Measurements from ENCODE around the gene RGS7.

Gene RGS7

GRCh38 chr1:240876071-240876470 lies 480.9 kb downstream of the RGS7 start:
- H3K9me3 ChIP-seq (ENCODE audit: severe bottlenecking): no peaks in the 10 kb centered on the region

GRCh38 chr1:240869071-240869470 lies 487.9 kb downstream of the RGS7 start:
- H3K27ac ChIP-seq: no peak overlapping the region
- DNase-seq: no peak
- no peaks in the 10 kb centered on the region for H3K27me3 ChIP-seq (ENCODE audit: insufficient read depth, low read depth, severe bottlenecking)
- no peaks in the 10 kb centered on the region for H3K36me3 ChIP-seq
- no peak overlapping the region for H3K4me3 ChIP-seq (ENCODE audit: low read depth, low read length)
- no peaks in the 10 kb centered on the region for H3K9me3 ChIP-seq (ENCODE audit: severe bottlenecking)
- TF ChIP-seq, protein P1, sequence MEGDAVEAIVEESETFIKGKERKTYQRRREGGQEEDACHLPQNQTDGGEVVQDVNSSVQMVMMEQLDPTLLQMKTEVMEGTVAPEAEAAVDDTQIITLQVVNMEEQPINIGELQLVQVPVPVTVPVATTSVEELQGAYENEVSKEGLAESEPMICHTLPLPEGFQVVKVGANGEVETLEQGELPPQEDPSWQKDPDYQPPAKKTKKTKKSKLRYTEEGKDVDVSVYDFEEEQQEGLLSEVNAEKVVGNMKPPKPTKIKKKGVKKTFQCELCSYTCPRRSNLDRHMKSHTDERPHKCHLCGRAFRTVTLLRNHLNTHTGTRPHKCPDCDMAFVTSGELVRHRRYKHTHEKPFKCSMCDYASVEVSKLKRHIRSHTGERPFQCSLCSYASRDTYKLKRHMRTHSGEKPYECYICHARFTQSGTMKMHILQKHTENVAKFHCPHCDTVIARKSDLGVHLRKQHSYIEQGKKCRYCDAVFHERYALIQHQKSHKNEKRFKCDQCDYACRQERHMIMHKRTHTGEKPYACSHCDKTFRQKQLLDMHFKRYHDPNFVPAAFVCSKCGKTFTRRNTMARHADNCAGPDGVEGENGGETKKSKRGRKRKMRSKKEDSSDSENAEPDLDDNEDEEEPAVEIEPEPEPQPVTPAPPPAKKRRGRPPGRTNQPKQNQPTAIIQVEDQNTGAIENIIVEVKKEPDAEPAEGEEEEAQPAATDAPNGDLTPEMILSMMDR (IDR thresholded peaks at IDR 0.05; ENCODE audit: low read depth, low read length): no peak

More at GRCh38 chr1:240876071-240876470, 480.9 kb downstream of the RGS7 start:
- Histone ChIP-seq H3K4me3 (ENCODE audit: low read depth, low read length) (no peak overlapping the region), H3K27me3 (ENCODE audit: insufficient read depth, low read depth, severe bottlenecking) (no peaks in the 10 kb centered on the region), H3K27ac (no peak overlapping the region), H3K36me3 (no peaks in the 10 kb centered on the region)
- TF ChIP-seq, protein P1 (IDR thresholded peaks at IDR 0.05; ENCODE audit: low read depth, low read length): no peak
- DNase-seq: no peak

GRCh38 chr1:240866724-240867123 lies 490.3 kb downstream of the RGS7 start:
- Histone ChIP-seq H3K27me3 (ENCODE audit: insufficient read depth, low read depth, severe bottlenecking) (no peaks in the 10 kb centered on the region), H3K27ac (no peak overlapping the region), H3K36me3 (no peaks in the 10 kb centered on the region), H3K9me3 (ENCODE audit: severe bottlenecking) (no peaks in the 10 kb centered on the region), H3K4me3 (ENCODE audit: low read depth, low read length) (no peak overlapping the region)
- DNase-seq: no peak
- TF ChIP-seq, protein P1 (IDR thresholded peaks at IDR 0.05; ENCODE audit: low read depth, low read length): no peak

- no peaks in the 10 kb centered on the region for H3K9me3 ChIP-seq (ENCODE audit: severe bottlenecking)
- DNase-seq: no peak
- H3K4me3 ChIP-seq (ENCODE audit: low read depth, low read length): no peak overlapping the region
- TF ChIP-seq, protein P1 (IDR thresholded peaks at IDR 0.05; ENCODE audit: low read depth, low read length): no peak
- H3K36me3 ChIP-seq: no peaks in the 10 kb centered on the region
- H3K27ac ChIP-seq: no peak overlapping the region
- H3K27me3 ChIP-seq (ENCODE audit: insufficient read depth, low read depth, severe bottlenecking): no peaks in the 10 kb centered on the region
Measured at GRCh38 chr1:240860023-240860422, 497.0 kb downstream of the RGS7 start.

- Histone ChIP-seq H3K36me3 (no peaks in the 10 kb centered on the region), H3K9me3 (ENCODE audit: severe bottlenecking) (no peaks in the 10 kb centered on the region), H3K4me3 (ENCODE audit: low read depth, low read length) (no peak overlapping the region), H3K27me3 (ENCODE audit: insufficient read depth, low read depth, severe bottlenecking) (no peaks in the 10 kb centered on the region), H3K27ac (no peak overlapping the region)
- TF ChIP-seq, protein P1 (IDR thresholded peaks at IDR 0.05; ENCODE audit: low read depth, low read length): no peak
- no peak for DNase-seq
Measured at GRCh38 chr1:240854367-240854766, 502.6 kb downstream of the RGS7 start.

DNA sequence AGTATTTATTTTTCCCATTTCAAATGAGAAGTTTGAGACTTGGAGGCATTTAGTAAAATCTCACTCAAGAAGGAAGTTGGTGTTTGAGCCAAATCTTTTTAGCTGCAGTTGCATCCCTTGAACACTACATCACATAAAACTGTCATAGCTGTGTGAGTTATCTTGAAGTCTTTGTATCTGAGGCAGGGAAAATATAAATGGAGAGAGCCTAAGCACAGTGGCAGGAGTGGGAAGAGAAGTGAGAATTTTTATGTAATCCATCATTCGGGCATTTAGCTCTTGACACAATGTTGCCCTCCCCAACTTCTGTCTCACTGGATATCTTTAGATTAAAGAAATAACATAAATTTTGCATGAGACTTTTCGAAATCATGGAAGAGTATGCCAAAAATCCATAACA lies 509.7 kb downstream of the RGS7 start:
- no peak overlapping the region for H3K4me3 ChIP-seq (ENCODE audit: low read depth, low read length)
- no peaks in the 10 kb centered on the region for H3K27me3 ChIP-seq (ENCODE audit: insufficient read depth, low read depth, severe bottlenecking)
- H3K27ac ChIP-seq: no peak overlapping the region
- no peaks in the 10 kb centered on the region for H3K36me3 ChIP-seq
- no peak for DNase-seq
- H3K9me3 ChIP-seq (ENCODE audit: severe bottlenecking): no peaks in the 10 kb centered on the region
- TF ChIP-seq, protein P1 (IDR thresholded peaks at IDR 0.05; ENCODE audit: low read depth, low read length): no peak

Data from WERI-Rb-1 (cell line).